Head of caudate nucleus (tissue), 42 donors: ENCODE measurements around the gene MRPL11.
"Not testable (repeated sequence)": the region's sequence is repeated elsewhere in the genome, so short reads cannot be mapped to it uniquely, and the experiment has no call there.

Source experiments
- DNase-seq, 42 donors: peaks; one replicate each; pipeline versions ENCODE4 v3.0.0 to v3.0.0-alpha.2; 2020 to 2021; ENCODE audit warnings: mixed read lengths in 7 of 42
- intact Hi-C: fragments of 100-400 bp; cut with DNase I; formaldehyde crosslinking; loops from one replicate; pipeline ENCODE4 v1.15.0; 2022

Gene MRPL11

DNA sequence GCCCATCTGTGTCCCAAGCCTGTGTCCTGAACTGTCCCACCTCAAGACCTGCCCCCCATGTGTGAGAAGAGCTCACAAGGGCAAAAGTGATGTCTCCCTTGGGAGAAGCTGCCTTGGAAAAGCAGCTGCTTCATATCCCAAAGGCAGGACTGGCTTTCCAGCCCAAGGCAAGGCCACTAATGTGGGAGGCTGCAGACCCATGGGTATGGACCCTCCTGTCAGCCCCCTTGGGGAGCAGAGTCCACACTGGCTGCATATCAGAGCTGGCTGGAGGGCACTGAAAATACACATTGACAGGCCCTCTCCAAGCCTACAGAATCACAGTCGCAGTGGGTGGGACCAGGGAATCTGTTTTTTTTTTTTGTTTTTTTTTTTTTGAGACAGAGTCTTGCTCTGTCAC is 30.8 kb upstream of the MRPL11 start:
- intact Hi-C loops, result no loop called here
- no peak for DNase-seq

DNA sequence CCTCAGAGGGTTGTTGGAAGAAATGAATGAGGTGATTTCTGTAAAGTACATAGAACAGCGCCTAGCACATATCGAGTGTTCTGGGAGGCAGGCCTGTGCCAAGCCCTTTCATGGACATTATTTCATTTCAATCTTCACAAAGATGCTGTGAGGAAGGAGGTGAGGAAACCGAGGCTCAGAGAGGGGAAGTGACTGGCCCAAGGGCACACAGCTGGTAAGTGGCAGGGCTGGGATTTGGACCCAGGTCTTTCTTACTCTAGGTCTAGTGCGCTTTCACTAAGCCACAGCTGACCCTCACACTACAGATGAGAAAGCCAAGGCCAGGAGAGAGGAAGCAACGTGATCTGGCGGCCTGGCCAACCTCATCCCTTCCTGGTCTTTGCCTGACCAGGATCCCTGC is 30.0 kb upstream of the MRPL11 start:
- intact Hi-C loops, result no loop called here
- no peak for DNase-seq

DNA sequence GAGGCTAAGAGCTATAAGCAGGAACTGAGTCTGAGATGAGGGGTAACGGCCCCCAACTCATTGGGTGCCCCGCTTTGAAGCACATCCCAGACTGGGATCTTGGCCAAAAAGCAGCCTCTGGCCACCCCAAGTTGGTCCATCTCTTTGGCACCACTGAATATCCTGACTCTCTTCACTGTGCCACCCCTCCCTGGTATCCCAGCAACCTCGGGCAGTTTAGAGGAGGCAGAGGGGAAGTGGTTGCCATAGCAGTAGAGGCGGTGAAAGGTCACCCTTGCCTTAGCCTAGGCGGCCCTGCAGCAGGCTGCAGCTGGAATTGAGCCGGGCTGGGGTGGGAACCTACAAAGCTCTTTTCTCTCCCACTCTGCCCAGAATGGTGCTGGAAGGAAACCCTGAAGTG is 29.1 kb upstream of the MRPL11 start:
- intact Hi-C loops, result no loop called here
- peak in 15 of 42 donors; percentile 10 to 52 (median 28) for DNase-seq

DNA sequence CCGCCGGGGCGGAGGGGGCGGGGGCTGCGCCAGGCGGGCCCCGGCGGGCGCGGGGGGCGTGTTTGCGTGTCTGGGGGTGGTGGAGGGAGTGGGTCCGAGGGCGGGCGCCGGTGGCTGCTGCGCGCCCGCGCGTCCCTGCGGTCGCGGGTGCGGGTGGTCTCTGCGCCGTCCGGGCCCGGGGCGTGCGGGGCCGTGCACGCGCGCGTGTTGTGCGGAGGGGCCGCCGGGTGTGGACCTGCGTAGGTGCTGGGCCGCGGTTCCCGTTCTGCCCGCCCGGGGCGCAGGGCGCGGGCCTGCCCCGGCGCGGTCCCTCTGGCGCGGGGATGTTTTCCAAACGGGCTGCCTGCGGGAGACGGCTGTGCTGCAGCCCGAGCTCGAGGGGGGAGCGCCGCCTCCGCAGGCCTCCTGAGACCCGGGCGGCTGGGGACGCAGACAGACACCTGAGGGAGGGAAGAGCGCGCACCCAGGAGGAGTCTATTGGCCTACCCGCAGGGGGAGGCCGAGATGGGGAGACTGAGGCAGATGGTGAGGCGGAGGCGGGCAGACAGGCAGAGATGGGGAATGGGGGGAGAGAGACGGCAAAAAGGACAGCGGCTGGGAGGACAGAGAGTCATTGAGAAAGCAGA is 28.5 kb upstream of the MRPL11 start:
- intact Hi-C loops, result no loop called here
- DNase-seq, result peak in 36 of 42 donors; percentile 9 to 68 (median 48)

DNA sequence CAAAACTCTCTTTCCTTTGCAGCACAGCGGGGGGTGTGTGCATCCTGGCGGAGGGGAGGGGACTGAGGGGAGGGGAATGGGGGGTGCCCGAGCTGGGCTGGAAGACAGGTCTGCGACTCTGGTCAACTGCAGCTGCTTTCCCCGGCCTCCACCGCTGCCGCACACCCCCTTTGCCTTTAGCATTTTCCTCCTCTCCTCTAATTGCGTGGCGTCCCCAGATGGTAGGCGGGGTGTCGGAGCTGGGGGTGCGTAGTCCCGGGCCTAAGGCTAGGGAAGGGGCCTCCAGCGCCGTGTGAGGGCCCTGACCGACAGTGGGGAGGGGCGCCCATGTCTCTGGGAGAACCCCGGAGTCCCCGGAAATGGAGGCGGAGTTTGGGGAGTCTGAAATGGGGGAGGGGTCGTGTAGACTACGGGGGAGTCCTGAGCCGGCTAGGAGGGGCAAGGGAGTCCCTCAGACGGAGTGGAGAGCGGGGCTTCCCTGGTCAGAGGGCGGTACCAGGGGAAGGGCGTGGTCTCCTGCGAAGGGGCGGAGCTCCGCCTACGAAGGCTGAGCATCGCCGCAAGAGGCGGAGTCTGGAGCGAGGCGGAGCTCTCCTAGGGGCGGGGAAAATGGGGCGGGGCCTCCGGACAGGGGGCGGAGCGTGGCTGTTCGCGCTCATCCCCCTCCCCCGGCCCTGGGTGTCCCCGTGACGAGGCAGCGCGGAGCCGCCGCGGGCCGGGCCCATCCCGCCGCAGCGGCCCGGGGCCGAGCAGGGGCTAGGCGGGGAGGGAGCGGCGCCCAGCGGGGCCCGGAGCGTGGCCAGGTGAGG is 27.8 kb upstream of the MRPL11 start, which contains the start of gene PELI3:
PELI3 (plus strand) TSS at position 681 of the 809 bp plus-strand sequence. CDS start 1,224 bp downstream, outside the sequence.
- intact Hi-C loops, result no loop called here
- peak; percentile 82 to 97 (median 94) for DNase-seq

DNA sequence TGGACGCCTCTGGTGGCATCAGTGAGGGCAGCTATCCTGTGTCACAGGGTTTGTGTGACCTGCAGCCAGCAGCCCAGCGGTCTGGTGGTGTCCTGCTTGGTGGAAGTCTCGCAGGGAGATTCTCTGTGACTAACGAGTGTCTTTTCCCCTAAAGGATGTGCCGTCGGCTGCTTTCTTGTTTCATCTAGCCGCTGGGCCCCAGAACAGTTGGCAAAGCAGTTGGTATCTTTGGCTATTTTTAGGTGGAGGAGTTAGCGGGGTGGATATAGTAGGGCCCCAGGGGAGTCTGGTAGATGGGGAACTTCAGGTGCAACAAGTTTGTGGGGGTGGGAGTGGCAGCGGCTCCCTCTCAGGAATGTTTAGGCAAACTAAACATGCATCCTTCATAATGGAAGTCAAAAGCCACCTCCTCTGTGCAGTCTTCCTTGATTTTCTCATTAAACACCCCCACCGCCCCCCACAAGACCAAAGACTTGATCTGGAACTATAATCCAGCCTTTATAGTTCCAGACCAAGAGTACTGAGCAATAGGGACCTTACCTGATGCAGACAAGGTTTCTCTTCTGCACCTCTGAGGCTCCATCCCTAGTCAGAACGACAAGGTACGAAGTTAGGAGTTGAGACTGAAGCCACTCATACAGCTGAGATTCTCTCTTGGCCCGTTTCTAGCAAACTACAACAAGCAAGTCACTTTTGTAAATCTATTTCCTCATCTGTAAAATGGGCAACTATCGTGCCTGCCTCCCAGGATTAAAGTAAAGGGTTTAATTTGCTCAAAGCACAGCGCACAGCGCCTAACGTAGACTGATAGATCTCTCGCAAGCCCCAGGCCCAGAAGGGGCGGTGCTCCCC is 27.0 kb upstream of the MRPL11 start:
- peak in 1 of 42 donors; percentile 1 for DNase-seq
- intact Hi-C loops, result no loop called here

DNA sequence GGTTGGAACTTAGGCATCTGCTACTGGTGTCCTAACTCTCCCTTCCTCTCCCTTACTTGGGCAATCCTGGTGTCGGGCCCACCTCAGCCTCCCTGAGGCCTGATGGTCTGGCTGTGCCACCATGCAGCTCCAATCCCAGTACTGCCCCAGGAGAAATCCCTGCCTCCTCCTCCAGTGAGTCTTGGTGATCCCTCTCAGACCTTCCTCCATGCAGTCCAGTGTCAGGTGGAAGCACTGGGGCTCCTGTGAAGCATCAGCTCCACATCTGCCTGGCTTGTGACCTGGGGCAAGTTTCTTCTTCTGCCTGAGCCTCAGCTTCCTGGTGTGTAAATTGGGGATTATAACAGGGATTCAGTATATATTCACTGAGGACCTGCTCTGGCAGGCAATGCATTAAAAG is 26.3 kb upstream of the MRPL11 start:
- intact Hi-C loops, result no loop called here

DNA sequence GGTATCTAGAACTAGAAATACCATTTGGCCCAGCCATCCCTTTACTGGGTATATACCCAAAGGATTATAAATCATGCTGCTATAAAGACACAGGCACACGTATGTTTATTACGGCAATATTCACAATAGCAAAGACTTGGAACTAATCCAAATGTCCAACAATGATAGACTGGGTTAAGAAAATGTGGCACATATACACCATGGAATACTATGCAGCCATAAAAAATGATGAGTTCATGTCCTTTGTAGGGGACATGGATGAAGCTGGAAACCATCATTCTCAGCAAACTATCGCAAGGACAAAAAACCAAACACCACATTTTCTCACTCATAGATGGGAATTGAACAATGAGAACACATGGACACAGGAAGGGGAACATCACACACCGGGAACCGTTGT is 25.5 kb upstream of the MRPL11 start:
- intact Hi-C loops, DNase-seq: not testable (repeated sequence)

More for the DNA sequence above, 26.3 kb upstream of the MRPL11 start:
- DNase-seq, result no peak

DNA sequence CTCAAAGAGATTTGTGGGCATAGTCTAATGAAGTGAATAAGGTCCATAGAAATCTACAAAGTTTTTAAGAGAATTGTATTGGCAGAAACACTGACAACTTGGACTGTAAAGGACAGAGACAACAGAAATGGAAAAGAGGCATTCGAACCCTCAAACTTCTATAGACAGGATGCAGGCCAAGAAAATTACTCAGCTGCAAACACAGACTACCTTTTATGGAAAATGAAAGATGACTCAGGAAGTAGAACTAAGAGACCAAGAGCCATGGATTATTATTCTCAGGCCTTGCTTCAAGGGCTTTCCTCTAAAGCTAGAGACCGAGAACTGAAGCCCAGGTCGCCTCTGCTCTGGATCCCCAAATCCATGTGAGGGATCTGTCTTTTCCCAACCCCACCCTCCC is 24.3 kb upstream of the MRPL11 start:
- intact Hi-C loops, result no loop called here
- no peak for DNase-seq

DNA sequence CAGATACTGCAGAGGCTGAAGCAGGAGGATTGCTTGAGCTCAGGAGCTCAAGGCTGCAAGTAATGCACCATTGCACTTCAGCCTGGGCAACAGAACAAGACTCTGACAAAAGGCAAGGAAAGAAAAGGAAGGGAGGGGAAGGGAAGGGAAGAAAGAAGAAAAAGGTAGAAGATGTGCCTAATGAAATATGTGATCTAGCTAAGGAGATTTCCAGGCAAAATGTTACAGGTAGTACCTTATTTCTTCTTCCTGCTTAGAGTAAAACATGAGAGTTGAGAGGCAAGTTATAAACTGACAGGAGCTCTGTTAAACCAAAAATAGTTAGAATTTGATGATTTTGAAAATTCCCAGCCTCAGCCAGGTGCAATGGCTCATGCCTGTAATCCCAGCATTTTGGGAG is 23.4 kb upstream of the MRPL11 start:
- intact Hi-C loops, result no loop called here
- no peak for DNase-seq

DNA sequence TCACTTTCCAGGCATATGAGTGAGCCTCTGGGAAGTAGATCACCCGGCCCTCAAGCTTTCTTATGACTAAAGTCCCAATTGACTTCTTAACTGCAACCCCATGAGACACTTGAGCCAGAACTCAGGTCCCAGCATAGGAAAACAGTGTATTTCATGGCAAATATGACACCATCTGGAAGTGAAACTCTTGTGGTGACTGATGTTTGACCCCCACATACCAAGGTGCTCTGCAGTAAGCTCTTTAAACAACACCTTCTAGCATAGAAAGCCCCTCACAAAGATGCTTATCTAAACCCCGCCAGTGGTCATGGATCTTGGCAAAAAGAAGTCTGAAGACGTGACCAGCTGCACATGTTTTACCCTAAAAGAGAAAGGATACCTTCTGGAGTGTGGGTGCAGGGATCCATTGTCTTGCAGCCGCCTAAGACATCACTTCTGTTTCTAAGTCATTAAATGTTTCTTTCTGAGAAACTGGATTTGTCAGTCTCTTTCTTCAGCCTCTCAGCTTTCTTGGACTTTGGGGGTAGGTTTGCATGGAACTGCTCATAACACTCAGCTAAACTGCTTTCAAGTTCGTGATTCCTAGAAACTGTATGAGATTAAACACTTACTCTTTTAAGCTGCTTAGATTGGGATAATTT is 20.6 kb upstream of the MRPL11 start:
- no peak for DNase-seq
- intact Hi-C loops, result no loop called here

DNA sequence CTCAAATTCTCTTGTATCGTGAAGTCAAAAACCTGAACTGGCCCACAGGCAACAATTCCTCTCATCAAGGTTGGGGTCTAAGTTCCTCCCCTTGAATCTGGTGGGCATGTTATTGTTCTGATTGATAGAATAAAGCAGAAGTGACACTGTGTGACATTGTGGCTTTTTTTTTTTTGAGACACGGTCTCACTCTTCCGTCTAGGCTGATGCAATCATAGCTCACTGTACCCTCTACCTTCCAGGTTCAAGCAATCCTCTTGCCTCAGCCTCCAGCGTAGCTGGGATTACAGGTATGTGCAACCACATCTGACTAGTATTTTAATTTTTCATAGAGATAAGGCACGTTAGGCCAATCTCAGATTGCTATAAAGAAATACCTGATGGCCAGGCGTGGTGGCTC is 19.2 kb upstream of the MRPL11 start:
- DNase-seq, result no peak
- intact Hi-C loops, result no loop called here

DNA sequence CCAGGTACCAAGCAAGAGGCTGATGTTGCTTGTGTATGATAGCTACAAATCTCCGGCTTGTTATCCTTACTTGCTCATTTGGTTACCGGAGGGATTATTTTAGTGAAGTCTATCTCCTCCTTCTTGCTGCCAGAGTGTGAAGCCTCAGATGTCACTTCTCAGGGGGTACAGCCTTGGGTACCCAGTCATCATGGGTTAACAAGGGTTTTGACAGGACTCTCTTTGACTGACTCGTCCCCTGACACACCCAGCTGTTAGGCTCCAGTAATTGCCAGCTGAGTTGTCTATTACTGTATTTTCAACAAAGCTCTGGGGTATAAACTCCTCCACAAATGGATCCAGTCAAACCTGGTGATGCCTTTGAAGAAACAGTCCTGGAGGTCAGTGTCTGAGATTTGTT is 16.2 kb upstream of the MRPL11 start:
- intact Hi-C loops, result no loop called here
- DNase-seq, result no peak

DNA sequence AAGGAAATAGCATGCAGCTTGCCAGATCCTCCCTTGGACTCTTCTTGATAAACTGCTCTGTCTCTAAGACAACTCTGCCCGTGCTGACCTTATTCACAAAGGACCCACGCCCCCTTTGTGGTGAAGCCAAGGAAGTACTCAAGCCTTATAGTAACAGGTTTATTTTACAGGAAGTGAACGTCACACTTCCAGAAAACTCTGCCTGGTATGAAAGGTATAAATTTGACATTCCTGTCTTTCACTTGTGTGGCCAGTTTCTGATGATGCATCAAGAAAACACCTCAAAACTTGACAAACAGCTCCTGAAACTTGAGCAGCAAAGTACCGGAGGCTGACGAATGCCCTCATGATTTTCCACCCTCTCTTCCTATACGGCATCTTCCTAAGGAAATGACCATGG is 15.6 kb upstream of the MRPL11 start:
- no peak for DNase-seq
- intact Hi-C loops, result no loop called here

DNA sequence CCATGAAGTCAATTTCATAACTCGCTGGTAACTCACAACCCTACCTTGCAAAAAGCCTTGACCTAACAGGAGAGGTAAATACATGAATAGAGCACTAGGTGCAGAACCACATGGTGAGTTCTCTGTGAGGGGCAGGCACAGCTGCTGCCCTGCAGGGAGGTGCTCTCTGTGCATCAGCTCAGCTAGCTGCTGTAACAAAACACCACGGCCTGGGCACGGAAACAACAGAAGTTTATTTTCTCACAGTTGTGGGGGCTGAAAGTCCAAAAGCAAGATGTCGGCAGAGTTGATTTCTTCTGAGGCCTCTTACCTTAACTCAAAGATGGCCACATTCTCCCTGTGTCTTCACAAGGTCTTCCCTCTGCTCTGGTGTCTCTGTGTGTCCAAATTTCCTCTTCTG is 13.0 kb upstream of the MRPL11 start:
- intact Hi-C loops, result no loop called here
- no peak for DNase-seq

DNA sequence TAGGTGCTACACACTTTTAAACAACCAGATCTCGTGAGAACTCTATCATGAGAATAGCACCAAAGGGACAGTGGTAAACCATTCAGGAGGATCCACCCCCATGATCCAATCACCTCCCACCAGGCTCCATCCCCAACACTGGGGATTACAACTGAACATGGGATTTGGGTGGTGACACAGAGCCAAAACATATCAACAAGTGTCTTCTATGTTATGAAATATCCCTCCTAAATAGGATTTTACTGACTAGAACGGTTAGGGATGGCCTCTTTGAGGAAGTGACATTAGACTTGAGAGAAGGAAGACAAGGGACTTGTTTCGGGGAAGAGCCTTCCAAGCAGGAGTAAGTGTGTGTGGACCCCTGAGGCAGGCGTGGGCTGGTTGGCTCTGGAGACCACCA is 11.9 kb upstream of the MRPL11 start:
- intact Hi-C loops, result no loop called here

DNA sequence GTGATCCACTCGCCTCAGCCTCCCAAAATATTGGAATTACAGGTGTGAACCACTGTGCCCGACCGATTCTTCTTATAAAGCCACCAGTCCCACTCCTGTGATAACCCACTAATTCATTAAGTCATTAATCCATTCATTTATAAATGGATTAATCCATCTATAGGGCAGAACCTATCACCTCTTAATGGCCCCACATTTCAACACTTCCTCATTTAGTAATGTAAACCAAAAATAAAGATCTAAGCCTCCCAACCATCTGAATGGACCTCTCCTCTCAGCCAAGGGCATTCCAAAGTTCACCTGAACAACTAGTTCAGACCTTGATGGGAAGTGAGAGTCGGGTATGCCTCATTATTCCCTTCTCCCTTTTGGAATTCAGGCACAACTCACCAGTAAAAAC is 9.9 kb upstream of the MRPL11 start:
- no peak for DNase-seq

More for the DNA sequence above, 11.9 kb upstream of the MRPL11 start:
- no peak for DNase-seq

DNA sequence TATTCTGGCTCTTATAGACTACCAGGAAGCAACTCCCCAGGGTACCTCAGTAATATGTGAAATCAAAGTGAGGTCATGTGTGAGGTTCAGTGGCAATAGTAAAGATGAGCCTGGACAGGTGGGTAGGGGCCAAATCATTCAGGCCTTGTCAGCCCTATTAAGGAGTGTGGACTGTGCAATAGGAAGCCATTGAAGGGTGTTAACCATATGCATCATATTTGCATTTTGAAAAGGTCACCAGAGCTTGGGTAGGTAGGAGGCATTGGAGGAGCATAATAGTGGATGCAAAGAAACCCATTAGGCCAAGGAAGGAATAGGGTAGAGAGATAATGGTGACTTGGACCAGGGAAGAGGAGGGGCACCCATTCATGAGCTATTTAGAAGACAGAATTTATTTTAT is 8.4 kb upstream of the MRPL11 start:
- intact Hi-C loops, result no loop called here
- DNase-seq, result no peak

More for the DNA sequence above, 9.9 kb upstream of the MRPL11 start:
- intact Hi-C loops, result no loop called here

DNA sequence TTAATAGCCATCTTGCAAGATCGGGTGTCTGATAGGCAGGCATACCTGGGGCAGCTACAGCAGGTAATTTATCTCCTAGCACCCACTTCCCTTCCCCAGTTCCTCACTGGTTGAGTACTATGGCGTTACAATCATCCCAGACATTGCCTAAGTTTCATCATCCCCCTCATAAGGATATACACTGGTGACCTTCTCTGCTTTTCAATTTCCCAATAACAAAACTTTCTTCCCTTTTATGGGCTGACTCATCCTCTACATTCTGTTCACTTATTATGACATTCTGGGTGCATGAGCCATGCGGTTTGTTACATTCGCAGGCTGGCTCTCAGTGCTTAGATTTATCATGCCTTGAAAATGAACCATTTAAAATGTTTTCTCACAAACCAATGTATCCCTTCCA is 5.0 kb upstream of the MRPL11 start:
- intact Hi-C loops, result no loop called here
- DNase-seq, result no peak
